HG03521 (cell line): ENCODE measurements around the gene CALCOCO1.
"Not testable (repeated sequence)": the region's sequence is repeated elsewhere in the genome, so short reads cannot be mapped to it uniquely, and the experiment has no call there.

Experiments
- ATAC-seq: cut with Tn5 transposase; IDR thresholded peaks from one replicate; pipeline ENCODE4 v1.9.1; 2021; ENCODE audit warnings: mild to moderate bottlenecking, moderate library complexity; ENCODE audit not compliant: unreplicated experiment

The CALCOCO1 gene, protein sequence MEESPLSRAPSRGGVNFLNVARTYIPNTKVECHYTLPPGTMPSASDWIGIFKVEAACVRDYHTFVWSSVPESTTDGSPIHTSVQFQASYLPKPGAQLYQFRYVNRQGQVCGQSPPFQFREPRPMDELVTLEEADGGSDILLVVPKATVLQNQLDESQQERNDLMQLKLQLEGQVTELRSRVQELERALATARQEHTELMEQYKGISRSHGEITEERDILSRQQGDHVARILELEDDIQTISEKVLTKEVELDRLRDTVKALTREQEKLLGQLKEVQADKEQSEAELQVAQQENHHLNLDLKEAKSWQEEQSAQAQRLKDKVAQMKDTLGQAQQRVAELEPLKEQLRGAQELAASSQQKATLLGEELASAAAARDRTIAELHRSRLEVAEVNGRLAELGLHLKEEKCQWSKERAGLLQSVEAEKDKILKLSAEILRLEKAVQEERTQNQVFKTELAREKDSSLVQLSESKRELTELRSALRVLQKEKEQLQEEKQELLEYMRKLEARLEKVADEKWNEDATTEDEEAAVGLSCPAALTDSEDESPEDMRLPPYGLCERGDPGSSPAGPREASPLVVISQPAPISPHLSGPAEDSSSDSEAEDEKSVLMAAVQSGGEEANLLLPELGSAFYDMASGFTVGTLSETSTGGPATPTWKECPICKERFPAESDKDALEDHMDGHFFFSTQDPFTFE

GRCh38 chr12:53727310-53728041 lies at the start of gene CALCOCO1:
Gene CALCOCO1, minus strand, starts transcription at chr12:53727452. Its CDS starts 2,210 bp downstream, at chr12:53725242.
- peak; percentile 99 for ATAC-seq

- no peak for ATAC-seq
Observed at GRCh38 chr12:53776872-53777271, 49.6 kb upstream of the CALCOCO1 start.

- no peak for ATAC-seq
Observed at GRCh38 chr12:53775478-53776145, 48.4 kb upstream of the CALCOCO1 start.

DNA sequence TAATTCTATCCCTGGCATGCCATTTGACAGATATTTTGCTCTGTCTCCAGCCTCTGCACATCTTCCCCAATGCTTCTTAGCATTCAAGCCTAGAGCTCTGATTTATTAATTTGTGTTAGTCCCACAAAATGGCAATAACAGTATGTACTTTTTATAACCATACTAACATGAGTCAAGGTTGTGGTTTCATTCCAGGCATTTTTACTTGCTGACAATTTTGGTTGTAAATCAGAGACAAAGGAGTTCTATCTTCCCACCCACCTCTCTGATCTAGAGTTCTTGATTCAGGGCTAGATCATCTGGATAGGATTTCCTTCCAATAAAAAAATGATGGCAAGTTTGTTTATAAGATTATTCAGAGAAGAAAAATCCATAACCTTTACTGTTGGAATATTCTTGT lies 43.0 kb upstream of the CALCOCO1 start:
- ATAC-seq: no peak

DNA sequence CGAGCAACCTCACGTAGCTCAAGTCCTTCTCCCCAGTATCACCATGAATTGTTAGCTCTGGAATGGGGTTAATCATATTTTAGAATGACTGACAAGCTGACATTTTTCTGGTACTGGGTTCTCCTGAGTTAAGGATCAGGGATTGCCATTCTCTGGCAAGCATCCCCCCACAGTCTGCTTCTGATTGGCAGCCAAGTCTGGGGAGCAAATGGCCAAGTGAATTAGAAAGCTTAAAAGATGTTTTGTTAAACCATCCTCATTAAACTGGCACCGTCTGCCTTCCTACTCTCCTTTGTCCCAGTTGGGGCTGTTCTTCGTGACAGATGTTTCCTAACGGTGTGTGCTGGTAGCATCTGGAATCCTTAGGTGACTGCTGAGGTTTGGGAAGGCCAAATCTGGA lies 41.7 kb upstream of the CALCOCO1 start:
- no peak for ATAC-seq

DNA sequence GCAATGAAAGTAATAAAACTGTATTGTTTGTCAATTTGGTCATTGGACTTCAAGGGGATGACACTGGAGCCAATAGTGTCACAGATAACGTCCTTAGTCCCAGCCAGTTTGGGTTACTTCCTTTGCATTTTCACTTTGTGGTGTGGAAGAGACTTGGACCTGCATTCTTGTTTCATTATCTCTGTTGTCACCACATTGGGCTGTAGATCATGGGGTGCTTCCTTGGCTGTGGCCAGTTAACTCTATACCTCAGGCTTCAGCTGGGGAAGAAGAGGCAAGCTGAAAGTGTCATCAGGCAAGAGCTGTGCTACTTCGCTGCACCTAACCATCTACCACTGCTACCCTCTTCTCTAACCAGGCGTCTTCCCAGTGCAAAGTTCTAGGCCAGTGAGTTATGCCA lies 39.6 kb upstream of the CALCOCO1 start:
- no peak for ATAC-seq

GRCh38 chr12:53765891-53766290 lies 38.6 kb upstream of the CALCOCO1 start:
- no peak for ATAC-seq

DNA sequence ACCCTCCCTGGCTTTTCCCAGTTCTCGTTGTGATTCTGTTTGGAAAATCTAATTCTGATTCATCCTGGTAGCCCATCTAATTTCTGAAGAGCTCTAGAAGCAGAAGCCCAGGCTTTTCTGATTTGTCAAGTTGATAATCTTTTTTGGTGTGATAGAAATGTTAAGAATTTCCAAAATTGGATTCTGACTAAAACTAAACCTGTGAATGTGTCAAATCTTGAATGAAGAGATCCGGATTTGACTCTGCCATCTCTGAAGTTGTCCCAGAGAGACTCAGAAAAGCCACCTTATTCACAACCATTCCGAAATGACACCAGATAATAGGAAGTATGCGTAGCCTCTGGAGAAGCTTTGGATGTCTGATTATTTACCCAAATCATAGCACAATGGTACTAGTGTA lies 37.4 kb upstream of the CALCOCO1 start:
- no peak for ATAC-seq

DNA sequence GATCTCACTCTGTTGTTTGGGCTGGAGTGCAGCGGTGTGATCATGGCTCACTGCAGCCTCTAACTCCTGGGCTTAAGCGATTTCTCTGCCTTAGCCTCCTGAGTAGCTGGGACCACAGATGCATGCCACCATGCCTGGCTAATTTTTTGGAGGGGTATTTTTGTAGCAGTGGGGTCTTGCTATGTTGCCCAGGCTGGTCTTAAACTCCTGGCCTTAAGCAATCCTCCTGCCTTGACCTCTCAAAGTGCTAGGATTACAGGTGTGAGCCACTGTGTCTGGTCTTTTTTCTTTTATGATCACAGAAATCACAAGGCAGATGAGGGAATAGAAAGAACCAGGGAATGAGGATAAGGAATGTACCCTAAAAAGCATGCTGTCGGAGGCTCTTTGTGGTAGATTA lies 35.5 kb upstream of the CALCOCO1 start:
- ATAC-seq: not testable (repeated sequence)

DNA sequence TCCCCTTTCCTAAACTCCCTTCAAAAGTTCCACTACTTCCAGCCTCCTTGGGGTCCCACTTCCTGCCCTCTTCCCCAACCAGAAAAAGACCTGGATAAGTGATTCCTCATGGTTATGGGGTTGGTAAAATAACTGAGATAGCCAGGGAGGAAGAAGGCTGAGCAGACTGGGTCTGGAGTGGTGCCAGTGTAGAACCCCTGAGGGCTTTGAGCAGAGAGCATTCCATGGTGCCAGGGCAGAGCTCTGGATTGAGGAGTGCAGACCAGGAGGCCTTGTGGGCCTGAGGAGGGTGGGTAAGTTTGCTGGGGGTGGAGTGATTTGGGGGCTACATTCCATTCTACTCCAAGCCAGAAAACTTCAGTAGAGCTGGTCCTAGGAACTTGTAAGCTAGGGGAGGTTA lies 34.1 kb upstream of the CALCOCO1 start:
- no peak for ATAC-seq

- no peak for ATAC-seq
Observed at GRCh38 chr12:53759261-53759660, 32.0 kb upstream of the CALCOCO1 start.

- ATAC-seq: no peak
Observed at GRCh38 chr12:53758730-53759103, 31.5 kb upstream of the CALCOCO1 start.

DNA sequence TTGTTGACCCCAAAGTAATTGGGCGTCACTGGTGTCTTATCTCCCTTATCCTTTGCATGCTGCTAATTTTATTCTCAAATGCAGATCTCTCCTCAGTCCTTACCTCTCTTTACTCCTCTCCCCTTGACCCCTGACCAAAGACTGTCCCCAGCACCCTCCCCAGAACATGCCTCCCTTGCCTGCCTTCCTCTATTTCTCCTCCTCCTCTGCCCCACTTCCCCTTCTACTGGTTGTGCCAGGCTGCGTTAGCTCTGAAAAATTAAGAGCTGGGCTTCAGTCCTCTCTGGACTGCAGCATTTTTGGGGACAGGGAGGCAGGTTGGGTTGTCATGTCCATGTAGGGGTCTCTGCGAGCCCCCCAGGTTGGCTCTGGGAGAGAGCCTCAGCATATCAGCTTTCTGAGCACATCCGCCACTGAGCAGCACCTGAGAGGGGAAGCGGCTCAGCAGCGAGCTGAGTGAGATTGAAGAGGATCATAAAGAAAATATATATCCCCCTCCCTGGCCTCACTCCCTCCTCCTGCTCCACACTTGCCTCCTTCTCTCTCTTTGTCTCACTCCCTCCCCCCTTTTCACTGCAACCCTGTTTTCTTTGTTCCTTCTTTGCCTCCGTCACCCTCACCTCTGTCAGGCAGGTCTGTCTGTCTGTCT lies 31.0 kb upstream of the CALCOCO1 start:
- ATAC-seq: no peak

- ATAC-seq: peak; percentile 66
Observed at GRCh38 chr12:53757101-53757770, 30.0 kb upstream of the CALCOCO1 start.

DNA sequence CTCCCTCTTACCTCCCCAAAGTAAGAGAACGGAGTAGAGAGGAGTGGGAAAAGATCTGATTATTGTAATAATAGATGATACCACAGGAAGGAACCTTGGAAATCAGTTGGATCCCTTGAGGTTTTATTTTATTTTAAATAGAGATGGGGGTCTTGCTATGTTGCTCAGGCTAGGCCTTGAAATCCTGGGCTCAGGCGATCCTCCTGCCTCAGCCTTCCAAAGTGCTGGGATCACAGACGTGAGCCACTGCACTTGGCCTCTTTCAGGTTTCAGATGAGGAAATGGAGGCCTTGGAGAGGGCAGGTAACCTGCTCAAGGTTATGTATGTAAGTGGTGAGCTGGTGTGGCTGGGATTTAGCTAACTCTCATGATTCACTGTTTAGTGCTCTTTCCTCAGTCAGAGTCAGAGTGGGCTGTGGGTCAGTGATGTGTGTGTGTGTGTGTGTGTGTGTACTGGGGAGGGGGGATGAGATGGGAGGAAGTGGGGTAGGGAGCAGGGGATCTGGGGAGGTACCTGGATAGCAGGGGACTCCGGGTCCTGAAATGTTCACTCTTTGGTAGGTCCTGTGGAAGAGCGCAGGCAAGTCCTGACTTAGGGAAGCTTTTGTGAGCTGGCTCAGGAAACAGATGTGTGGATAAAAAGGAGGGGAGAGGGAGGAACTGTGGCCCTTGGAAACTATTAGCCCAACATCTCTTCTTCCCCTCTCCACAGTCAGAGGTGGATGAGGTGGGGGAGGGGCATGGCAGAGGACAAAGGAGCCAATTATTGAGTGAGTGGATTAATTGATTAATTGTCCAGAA lies 29.2 kb upstream of the CALCOCO1 start:
- ATAC-seq: no peak

DNA sequence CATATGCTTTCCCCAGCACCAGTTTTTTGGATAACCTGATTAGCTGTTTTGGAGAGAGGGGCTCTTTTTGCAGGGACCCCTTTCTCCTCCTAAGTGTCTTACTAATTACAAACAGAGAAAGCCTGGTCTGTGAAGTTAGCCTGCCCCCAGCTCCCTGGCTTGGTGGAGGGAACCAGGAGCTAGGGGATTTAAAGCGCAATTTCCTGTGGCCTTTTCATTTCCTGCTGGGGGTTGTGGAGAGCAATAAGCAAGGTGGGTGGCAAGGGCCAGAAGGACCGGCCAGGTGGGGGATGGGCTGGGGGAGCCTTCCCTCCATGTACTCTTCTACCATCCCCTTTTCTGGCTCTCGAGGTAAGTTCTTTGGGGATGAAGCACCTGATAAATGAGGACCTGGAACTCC lies 28.6 kb upstream of the CALCOCO1 start:
- no peak for ATAC-seq

DNA sequence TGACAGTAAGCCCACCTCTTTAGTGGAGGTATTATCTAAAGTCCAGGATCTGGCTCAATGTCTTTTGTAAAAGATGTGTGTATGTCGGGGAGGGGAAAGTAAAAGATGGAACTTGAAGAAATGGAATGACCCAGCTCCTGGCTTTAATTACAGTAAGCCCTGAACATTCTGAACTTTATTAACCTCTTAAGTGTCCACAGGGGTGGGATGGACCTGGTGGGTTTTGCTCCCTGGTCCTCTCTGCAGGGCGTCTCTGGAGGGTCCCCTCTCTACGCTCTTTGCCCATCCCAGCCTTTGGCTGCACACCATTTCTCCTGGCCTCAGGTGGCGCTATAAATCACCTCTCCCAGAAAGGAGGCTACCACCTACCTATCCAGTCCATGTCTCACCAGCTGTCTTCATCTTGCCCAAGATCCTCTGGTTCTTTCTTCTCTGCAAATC lies 28.2 kb upstream of the CALCOCO1 start:
- no peak for ATAC-seq

DNA sequence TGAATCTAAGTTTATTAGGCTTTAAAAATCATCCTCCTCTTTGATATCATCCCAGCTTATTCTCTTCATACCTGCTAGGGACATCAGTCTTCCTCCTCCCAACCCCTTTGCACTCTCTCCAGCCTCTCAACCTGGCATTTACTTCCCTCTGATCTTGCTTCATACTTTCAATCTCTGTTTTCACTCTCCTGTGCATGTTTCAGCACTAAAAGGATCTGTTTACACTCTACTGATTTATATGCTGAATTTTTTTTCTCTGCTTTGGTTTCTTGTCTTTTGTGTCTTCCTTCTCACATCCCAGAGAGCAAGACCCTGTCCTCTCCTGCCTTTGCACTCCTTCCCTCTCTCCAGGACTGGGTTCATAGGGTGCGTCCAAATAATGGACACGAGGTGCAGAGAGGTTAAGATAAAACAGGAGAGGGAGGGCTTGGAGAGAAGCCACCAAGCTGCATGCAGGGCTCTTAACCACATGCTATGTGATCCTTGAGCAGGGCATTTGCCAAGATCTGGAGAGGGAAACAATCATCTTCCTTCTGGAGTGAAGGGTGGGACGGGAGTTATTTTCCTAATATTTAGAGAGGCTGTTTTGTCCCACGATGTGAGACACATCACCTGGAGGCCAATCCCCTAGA lies 27.5 kb upstream of the CALCOCO1 start:
- no peak for ATAC-seq

DNA sequence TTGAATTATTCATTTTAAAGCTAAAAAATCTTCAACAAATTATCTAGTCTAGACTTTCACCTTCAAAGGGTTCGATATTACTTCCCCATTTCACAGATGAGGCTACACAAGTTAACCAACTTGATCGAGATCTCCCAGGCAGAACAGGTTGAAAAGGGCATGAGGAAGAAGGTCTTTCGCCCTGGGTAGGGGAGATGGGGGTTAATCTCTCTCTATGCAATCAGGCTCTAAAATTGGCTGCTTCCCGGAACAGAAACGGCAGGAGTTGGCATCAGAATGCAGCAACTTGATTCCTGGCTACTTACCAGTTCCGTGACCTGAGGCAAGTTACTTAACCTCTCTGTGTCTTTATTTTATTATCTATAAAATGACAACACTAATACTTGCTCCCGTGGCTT lies 26.9 kb upstream of the CALCOCO1 start:
- no peak for ATAC-seq
